NCI-H510A treated with DMSO at 0.1 percent for 48 hours (cell line): ENCODE data around the gene AJAP1.
"Not testable (repeated sequence)": the region's sequence is repeated elsewhere in the genome, so short reads cannot be mapped to it uniquely, and the experiment has no call there.

Source experiments
- DNase-seq: peaks from one replicate; lab custom pipeline; 2025; lab: John Stamatoyannopoulos, UW

The AJAP1 gene

GRCh38 chr1:4653796-4654725 is at the start of gene AJAP1:
Gene AJAP1, plus strand, starts transcription at chr1:4654609. Its CDS starts 817 bp downstream, at chr1:4655426.
- no peak for DNase-seq

- DNase-seq = no peak
These were observed 49.3 kb upstream of the AJAP1 start for GRCh38 chr1:4605158-4605557.

- no peak for DNase-seq
These were observed 42.7 kb upstream of the AJAP1 start for GRCh38 chr1:4611563-4612341.

- DNase-seq = no peak
These were observed 41.4 kb upstream of the AJAP1 start for GRCh38 chr1:4612991-4613390.

GRCh38 chr1:4613606-4614370 is 40.6 kb upstream of the AJAP1 start:
- DNase-seq = no peak

- no peak for DNase-seq
These were observed 39.9 kb upstream of the AJAP1 start for GRCh38 chr1:4614371-4615137.

GRCh38 chr1:4615138-4615470 is 39.3 kb upstream of the AJAP1 start:
- no peak for DNase-seq

- no peak for DNase-seq
These were observed 38.9 kb upstream of the AJAP1 start for GRCh38 chr1:4615501-4615900.

GRCh38 chr1:4616831-4617465 is 37.5 kb upstream of the AJAP1 start:
- DNase-seq = no peak

- DNase-seq = no peak
These were observed 36.9 kb upstream of the AJAP1 start for GRCh38 chr1:4617506-4617905.

GRCh38 chr1:4618827-4619226 is 35.6 kb upstream of the AJAP1 start:
- DNase-seq = not testable (repeated sequence)

- no peak for DNase-seq
These were observed 32.8 kb upstream of the AJAP1 start for GRCh38 chr1:4621646-4622045.

- no peak for DNase-seq
These were observed 31.6 kb upstream of the AJAP1 start for GRCh38 chr1:4622821-4623220.

- DNase-seq = no peak
These were observed 30.2 kb upstream of the AJAP1 start for GRCh38 chr1:4624141-4624715.

- DNase-seq = no peak
These were observed 29.6 kb upstream of the AJAP1 start for GRCh38 chr1:4624801-4625200.

- DNase-seq = no peak
These were observed 28.3 kb upstream of the AJAP1 start for GRCh38 chr1:4626061-4626460.

GRCh38 chr1:4626560-4627319 is 27.7 kb upstream of the AJAP1 start:
- DNase-seq = no peak

- no peak for DNase-seq
These were observed 27.1 kb upstream of the AJAP1 start for GRCh38 chr1:4627353-4627752.

- DNase-seq = no peak
These were observed 25.4 kb upstream of the AJAP1 start for GRCh38 chr1:4628992-4629391.

GRCh38 chr1:4630561-4630960 is 23.8 kb upstream of the AJAP1 start:
- no peak for DNase-seq
